ENCODE results near the gene BANK1. TPM values are rescaled to one million over a fixed set of nuclear protein-coding genes. Genes with fewer than 3 reads are reported as not detected.

BANK1 gene
- polyA plus RNA-seq, 1 experiment = 0.40 TPM

DNA sequence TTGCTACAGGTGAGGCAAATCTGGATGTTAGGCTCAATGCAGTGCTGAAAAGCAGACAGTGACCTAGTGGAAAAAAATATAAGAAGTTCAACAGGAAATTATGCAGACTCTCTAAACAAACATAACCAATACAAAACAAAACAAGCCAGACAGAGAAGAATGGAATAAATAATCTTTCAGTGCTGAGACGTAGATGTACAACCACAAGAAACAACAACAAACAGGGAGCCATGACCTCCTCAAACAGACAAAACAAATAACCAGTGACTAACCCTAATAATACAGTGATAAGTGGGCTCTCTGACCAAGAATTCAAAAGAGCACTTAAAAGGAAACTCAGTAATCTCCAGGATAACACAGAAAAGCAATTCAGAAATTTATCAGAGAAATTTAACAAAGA lies 315.5 kb downstream of the BANK1 start:
- POLR2A ChIA-PET = no interaction called here
- TF ChIP-seq, protein P1, sequence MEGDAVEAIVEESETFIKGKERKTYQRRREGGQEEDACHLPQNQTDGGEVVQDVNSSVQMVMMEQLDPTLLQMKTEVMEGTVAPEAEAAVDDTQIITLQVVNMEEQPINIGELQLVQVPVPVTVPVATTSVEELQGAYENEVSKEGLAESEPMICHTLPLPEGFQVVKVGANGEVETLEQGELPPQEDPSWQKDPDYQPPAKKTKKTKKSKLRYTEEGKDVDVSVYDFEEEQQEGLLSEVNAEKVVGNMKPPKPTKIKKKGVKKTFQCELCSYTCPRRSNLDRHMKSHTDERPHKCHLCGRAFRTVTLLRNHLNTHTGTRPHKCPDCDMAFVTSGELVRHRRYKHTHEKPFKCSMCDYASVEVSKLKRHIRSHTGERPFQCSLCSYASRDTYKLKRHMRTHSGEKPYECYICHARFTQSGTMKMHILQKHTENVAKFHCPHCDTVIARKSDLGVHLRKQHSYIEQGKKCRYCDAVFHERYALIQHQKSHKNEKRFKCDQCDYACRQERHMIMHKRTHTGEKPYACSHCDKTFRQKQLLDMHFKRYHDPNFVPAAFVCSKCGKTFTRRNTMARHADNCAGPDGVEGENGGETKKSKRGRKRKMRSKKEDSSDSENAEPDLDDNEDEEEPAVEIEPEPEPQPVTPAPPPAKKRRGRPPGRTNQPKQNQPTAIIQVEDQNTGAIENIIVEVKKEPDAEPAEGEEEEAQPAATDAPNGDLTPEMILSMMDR (IDR thresholded peaks at IDR 0.05; ENCODE audit: insufficient read depth, low read depth, low read length) = no peak
- DNase-seq (ENCODE audit: low read depth) = no peak
- H3K36me3 ChIP-seq (ENCODE audit: control insufficient read depth, insufficient read depth, low read length) = no peaks in the 10 kb centered on the region
- H3K4me3 ChIP-seq (ENCODE audit: low read depth, low read length) = no peak overlapping the region
- CTCF ChIA-PET = no interaction called here
- no peaks in the 10 kb centered on the region for H3K27me3 ChIP-seq (ENCODE audit: control insufficient read depth, insufficient read depth, low read length)

DNA sequence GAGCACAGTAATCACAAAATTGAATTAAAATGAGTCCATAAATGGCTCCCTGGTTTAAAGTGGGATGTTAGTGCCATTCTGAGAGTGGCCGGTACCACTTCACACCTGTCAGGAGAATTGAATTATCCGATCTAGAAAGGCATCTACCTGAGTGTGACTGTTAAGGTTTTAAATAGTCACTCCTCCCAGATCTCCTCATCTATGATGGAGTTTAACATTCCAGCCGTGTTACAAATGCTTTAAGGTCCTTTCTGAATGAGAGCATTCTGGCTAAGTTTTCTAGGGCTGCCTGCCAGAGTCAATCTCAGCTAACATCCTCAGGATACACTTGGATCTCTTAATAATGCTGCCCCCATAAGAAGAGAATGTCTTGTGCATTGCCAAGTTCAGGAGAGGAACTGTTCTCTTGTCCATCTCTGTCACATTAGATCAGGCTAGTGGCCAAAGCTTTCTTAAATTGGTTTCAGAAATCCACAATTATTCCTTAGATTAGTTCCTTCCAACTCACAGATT lies 323.6 kb downstream of the BANK1 start:
- no peak for DNase-seq (ENCODE audit: low read depth)
- CTCF ChIA-PET = no interaction called here
- Histone ChIP-seq H3K27me3 (ENCODE audit: control insufficient read depth, insufficient read depth, low read length) (no peaks in the 10 kb centered on the region), H3K36me3 (ENCODE audit: control insufficient read depth, insufficient read depth, low read length) (no peaks in the 10 kb centered on the region), H3K4me3 (ENCODE audit: low read depth, low read length) (no peak overlapping the region)
- TF ChIP-seq, protein P1 (IDR thresholded peaks at IDR 0.05; ENCODE audit: insufficient read depth, low read depth, low read length) = no peak
- POLR2A ChIA-PET = no interaction called here

DNA sequence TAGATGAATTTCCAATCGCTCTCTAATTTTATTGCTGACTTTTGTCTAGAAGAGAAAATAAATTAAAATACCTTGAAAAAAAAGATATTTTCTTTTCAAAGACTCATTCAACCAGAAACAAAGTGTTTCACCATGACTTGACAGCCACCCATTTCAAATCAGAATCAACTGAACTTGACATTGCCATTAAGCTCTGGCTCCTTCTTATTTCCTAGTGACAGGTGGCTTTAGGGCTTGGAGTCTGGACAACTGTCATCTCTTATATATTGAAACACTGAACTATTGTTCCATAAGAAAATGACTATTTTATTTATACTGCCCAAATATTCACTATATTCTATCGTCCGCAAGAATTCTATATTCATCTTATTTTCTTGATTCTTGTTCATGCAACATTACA lies 325.6 kb downstream of the BANK1 start:
- ChIA-PET CTCF (no interaction called here), POLR2A (no interaction called here)
- Histone ChIP-seq H3K27me3 (ENCODE audit: control insufficient read depth, insufficient read depth, low read length) (no peaks in the 10 kb centered on the region), H3K4me3 (ENCODE audit: low read depth, low read length) (no peak overlapping the region), H3K36me3 (ENCODE audit: control insufficient read depth, insufficient read depth, low read length) (no peaks in the 10 kb centered on the region)
- TF ChIP-seq, protein P1 (IDR thresholded peaks at IDR 0.05; ENCODE audit: insufficient read depth, low read depth, low read length) = no peak
- DNase-seq (ENCODE audit: low read depth) = no peak

DNA sequence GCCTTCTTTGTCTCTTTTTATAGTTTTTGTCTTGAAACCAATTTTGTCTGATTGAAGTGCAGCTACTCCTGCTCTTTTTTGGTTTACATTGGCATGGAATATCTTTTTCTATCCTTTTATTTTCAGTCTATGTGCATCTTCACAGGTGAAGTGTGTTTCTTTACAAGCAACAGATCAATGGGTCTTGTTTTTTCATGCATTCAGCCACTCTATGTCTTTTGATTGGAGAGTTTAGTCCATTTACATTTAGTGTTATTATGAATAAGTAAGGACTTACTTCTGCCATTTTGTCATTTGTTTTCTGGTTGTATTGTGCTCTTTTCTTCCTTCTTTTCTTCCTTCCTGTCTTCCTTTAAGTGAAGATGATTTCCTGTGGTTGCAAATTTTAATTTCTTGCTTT lies 330.3 kb downstream of the BANK1 start:
- no peak for DNase-seq (ENCODE audit: low read depth)
- Histone ChIP-seq H3K4me3 (ENCODE audit: low read depth, low read length) (no peak overlapping the region), H3K36me3 (ENCODE audit: control insufficient read depth, insufficient read depth, low read length) (no peaks in the 10 kb centered on the region), H3K27me3 (ENCODE audit: control insufficient read depth, insufficient read depth, low read length) (no peaks in the 10 kb centered on the region)
- POLR2A ChIA-PET = no interaction called here
- CTCF ChIA-PET = no interaction called here
- TF ChIP-seq, protein P1 (IDR thresholded peaks at IDR 0.05; ENCODE audit: insufficient read depth, low read depth, low read length) = no peak
